Uterus (tissue), 2 donors: ENCODE data around the gene DDX17.

Source experiments
- CTCF ChIP-seq, 4 experiments: fragments of 200-600 bp in 2 of 4; fragments of 450-650 bp in 2 of 4; sonication (generic) in 2 of 4; IDR thresholded peaks; one replicate each; pipeline ENCODE4 v1.5.1; 2016 to 2019; ENCODE audit warnings: antibody characterized with exemption in 4 of 4, mild to moderate bottlenecking in 2 of 4, moderate library complexity in 1 of 4
- POLR2A ChIP-seq, 2 donors: fragments of 450-650 bp; IDR thresholded peaks; one replicate each; pipeline ENCODE4 v1.6.1; 2016; ENCODE audit warnings: antibody characterized with exemption in 2 of 2, mild to moderate bottlenecking in 1 of 2, moderate library complexity in 1 of 2

- TF ChIP-seq POLR2A (IDR thresholded peaks at IDR 0.05) (no peak), CTCF (IDR thresholded peaks at IDR 0.05) (no peak)
Measured at GRCh38 chr22:38481871-38482332, 24.2 kb downstream of the DDX17 start.
